Neural cell (in vitro differentiated cells): ENCODE data around the gene SYT2.

ENCODE experiments used
- SMC3 ChIP-seq: fragments of 450-650 bp; conservative IDR thresholded peaks from 2 replicates; pipeline ENCODE4 v1.6.1; 2014; ENCODE audit warnings: antibody characterized with exemption, mild to moderate bottlenecking, moderate library complexity; ENCODE audit not compliant: poor library complexity
- TAF1 ChIP-seq: IDR thresholded peaks from 2 replicates; pipeline ENCODE4 v1.6.1; 2012; ENCODE audit warnings: low read depth
- TF ChIP-seq, protein P1 (sequence below): IDR thresholded peaks from 2 replicates; pipeline ENCODE4 v1.6.1; 2012; ENCODE audit warnings: borderline replicate concordance
- TF ChIP-seq, protein P2 (sequence below): fragments of 450-650 bp; IDR thresholded peaks from 2 replicates; pipeline ENCODE4 v1.5.1; 2014; ENCODE audit warnings: antibody characterized with exemption, mild to moderate bottlenecking, moderate library complexity; ENCODE audit not compliant: poor library complexity, severe bottlenecking

GRCh38 chr1:202565890-202566602, 144.2 kb downstream of the SYT2 start:
- TF ChIP-seq, protein P1, sequence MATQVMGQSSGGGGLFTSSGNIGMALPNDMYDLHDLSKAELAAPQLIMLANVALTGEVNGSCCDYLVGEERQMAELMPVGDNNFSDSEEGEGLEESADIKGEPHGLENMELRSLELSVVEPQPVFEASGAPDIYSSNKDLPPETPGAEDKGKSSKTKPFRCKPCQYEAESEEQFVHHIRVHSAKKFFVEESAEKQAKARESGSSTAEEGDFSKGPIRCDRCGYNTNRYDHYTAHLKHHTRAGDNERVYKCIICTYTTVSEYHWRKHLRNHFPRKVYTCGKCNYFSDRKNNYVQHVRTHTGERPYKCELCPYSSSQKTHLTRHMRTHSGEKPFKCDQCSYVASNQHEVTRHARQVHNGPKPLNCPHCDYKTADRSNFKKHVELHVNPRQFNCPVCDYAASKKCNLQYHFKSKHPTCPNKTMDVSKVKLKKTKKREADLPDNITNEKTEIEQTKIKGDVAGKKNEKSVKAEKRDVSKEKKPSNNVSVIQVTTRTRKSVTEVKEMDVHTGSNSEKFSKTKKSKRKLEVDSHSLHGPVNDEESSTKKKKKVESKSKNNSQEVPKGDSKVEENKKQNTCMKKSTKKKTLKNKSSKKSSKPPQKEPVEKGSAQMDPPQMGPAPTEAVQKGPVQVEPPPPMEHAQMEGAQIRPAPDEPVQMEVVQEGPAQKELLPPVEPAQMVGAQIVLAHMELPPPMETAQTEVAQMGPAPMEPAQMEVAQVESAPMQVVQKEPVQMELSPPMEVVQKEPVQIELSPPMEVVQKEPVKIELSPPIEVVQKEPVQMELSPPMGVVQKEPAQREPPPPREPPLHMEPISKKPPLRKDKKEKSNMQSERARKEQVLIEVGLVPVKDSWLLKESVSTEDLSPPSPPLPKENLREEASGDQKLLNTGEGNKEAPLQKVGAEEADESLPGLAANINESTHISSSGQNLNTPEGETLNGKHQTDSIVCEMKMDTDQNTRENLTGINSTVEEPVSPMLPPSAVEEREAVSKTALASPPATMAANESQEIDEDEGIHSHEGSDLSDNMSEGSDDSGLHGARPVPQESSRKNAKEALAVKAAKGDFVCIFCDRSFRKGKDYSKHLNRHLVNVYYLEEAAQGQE, result no peak
- TF ChIP-seq, protein P2, sequence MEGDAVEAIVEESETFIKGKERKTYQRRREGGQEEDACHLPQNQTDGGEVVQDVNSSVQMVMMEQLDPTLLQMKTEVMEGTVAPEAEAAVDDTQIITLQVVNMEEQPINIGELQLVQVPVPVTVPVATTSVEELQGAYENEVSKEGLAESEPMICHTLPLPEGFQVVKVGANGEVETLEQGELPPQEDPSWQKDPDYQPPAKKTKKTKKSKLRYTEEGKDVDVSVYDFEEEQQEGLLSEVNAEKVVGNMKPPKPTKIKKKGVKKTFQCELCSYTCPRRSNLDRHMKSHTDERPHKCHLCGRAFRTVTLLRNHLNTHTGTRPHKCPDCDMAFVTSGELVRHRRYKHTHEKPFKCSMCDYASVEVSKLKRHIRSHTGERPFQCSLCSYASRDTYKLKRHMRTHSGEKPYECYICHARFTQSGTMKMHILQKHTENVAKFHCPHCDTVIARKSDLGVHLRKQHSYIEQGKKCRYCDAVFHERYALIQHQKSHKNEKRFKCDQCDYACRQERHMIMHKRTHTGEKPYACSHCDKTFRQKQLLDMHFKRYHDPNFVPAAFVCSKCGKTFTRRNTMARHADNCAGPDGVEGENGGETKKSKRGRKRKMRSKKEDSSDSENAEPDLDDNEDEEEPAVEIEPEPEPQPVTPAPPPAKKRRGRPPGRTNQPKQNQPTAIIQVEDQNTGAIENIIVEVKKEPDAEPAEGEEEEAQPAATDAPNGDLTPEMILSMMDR, result no peak
- no peak for TF ChIP-seq SMC3
- TF ChIP-seq TAF1, result no peak
